Measurements from ENCODE around the gene TSR3. TPM values are rescaled to one million over a fixed set of nuclear protein-coding genes. Genes with fewer than 3 reads are reported as not detected.

The TSR3 gene
- total RNA-seq, 1 experiment from 2014 or later = 117 TPM

DNA sequence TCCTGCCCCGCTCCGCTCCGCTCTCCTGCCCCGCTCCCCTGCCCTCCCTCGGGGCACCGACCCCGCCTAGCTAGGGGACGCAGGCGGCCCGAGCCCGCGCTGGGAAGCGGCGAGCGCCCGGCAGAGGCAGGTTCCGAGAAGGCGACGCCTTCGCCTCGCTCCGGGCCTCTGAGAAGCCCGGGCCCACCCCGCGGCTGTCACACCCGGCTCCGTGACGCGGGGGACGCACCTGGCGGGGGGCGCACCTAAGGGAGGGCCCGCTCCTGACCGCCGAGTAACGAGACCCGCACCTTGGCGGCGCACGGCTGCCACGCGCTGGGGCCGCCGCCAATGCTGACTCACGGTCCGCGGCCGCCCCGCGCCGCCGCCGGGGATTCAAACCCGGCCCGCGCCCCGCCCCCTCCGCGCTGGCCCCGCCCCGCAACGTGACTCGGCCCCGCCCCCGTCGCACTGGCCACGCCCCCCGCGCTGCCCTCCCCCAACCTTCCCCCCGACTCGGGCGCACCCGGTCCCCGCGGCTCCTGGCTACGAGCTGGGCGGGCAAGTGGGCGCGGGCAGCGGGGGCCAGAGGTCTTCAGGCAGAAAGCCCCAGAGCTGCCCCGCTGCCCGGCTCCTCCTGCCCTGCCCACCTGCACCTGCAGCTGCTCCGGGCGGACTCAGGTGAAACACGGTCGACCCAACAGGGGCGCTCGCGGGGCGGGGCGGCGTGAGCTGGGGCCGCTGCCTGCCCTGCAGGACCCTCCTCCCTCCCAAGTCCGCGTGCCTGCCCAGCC is 27.8 kb upstream of the TSR3 start:
- H3K27me3 ChIP-seq (ENCODE audit: low read length) = no peaks in the 10 kb centered on the region
- H3K9ac ChIP-seq (ENCODE audit: low read length) = peak overlapping the region; percentile 91
- intact Hi-C loops (cut with micrococcal nuclease) = no loop called here
- DNase-seq (peak; percentile 67), ATAC-seq (peak; percentile 59)
- no TSS peak for BruUV-seq (replicated peaks)
- H3K9me2 ChIP-seq (replicated peaks; ENCODE audit: low read length) = no peaks in the 10 kb centered on the region
- H3K36me3 ChIP-seq (ENCODE audit: low read depth, low read length) = no peaks in the 10 kb centered on the region
- no peaks in the 10 kb centered on the region for H3K9me3 ChIP-seq (ENCODE audit: low read length)
- POLR2A ChIA-PET (ENCODE audit: unreplicated experiment) = interaction anchor here (0.5 to 0.9 kb wide), 4 partner anchors 28 to 652 kb away, joined by 3 to 20 read pairs (median 8); no protein-coding TSS in a partner anchor
- CTCF ChIA-PET = no interaction called here
- no peaks in the 10 kb centered on the region for H3F3A ChIP-seq (ENCODE audit: low read length, unreplicated experiment)
- peak overlapping the region; percentile 86 for H3K27ac ChIP-seq (ENCODE audit: low read length)
- H3K4me2 ChIP-seq (ENCODE audit: low read length) = peak overlapping the region; percentile 97
- H3K79me2 ChIP-seq (ENCODE audit: low read length) = peaks cover 47% of the 10 kb centered on the region
- H3K4me3 ChIP-seq (ENCODE audit: low read length) = peak overlapping the region; percentile 87
- peak overlapping the region; percentile 42; the same call in 1 of the 2 replicates for H2AFZ ChIP-seq (ENCODE audit: low read length)
- peaks cover 4% of the 10 kb centered on the region; the same call in 1 of the 2 replicates for H4K20me1 ChIP-seq (ENCODE audit: low read length)
- H3K4me1 ChIP-seq (ENCODE audit: insufficient read depth, low read length) = peaks cover 13% of the 10 kb centered on the region
- TF ChIP-seq, protein P1, sequence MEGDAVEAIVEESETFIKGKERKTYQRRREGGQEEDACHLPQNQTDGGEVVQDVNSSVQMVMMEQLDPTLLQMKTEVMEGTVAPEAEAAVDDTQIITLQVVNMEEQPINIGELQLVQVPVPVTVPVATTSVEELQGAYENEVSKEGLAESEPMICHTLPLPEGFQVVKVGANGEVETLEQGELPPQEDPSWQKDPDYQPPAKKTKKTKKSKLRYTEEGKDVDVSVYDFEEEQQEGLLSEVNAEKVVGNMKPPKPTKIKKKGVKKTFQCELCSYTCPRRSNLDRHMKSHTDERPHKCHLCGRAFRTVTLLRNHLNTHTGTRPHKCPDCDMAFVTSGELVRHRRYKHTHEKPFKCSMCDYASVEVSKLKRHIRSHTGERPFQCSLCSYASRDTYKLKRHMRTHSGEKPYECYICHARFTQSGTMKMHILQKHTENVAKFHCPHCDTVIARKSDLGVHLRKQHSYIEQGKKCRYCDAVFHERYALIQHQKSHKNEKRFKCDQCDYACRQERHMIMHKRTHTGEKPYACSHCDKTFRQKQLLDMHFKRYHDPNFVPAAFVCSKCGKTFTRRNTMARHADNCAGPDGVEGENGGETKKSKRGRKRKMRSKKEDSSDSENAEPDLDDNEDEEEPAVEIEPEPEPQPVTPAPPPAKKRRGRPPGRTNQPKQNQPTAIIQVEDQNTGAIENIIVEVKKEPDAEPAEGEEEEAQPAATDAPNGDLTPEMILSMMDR (conservative IDR thresholded peaks at IDR 0.05; ENCODE audit: low read depth, low read length) = no peak
- TF ChIP-seq EZH2phosphoT487 (IDR thresholded peaks at IDR 0.05; ENCODE audit: borderline replicate concordance, low read length) (0 out of 2 replicates have a peak, but pooled peaks have one; percentile 55), EZH2 (IDR thresholded peaks at IDR 0.05; ENCODE audit: low read length, unreplicated experiment) (no peak)

DNA sequence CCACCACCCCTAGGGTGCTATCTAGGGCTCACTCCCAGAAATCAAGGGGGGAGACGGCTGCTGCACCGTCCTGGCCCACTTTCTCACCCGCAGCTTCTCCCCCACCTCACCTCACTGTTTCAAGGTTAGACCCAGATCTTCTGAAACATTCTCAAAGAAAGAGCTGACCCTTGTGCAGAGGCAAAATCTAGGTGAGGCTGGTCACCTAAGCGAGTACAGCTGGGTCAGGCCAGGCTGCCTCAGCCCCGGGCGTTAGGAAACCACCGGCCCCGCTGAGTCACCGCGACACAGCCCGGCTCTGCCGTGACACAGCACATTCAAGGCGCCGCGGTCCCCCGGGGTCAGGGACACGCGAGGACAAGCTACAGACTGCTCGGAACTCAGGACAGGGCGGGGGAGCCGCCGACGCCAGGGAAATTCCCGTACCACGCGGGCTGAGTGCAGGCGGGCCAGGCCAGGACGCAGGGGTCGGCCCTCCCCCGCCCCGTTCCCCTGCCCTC is 27.2 kb upstream of the TSR3 start:
- BruUV-seq (replicated peaks) = no TSS peak
- intact Hi-C loops (cut with micrococcal nuclease) = no loop called here
- Histone ChIP-seq H3K4me3 (ENCODE audit: low read length) (peak overlapping the region; percentile 87), H3K4me2 (ENCODE audit: low read length) (peak overlapping the region; percentile 97), H3K27me3 (ENCODE audit: low read length) (no peaks in the 10 kb centered on the region), H3K9me3 (ENCODE audit: low read length) (no peaks in the 10 kb centered on the region), H3K36me3 (ENCODE audit: low read depth, low read length) (no peaks in the 10 kb centered on the region), H3K4me1 (ENCODE audit: insufficient read depth, low read length) (peaks cover 13% of the 10 kb centered on the region), H3K9me2 (replicated peaks; ENCODE audit: low read length) (no peaks in the 10 kb centered on the region), H3K27ac (ENCODE audit: low read length) (peak overlapping the region; percentile 86), H3K79me2 (ENCODE audit: low read length) (peaks cover 48% of the 10 kb centered on the region), H2AFZ (ENCODE audit: low read length) (0 out of 2 replicates have a peak overlapping the region, but pooled peaks have one; percentile 42), H4K20me1 (ENCODE audit: low read length) (peaks cover 4% of the 10 kb centered on the region; the same call in 1 of the 2 replicates), H3F3A (ENCODE audit: low read length, unreplicated experiment) (no peaks in the 10 kb centered on the region), H3K9ac (ENCODE audit: low read length) (peak overlapping the region; percentile 91)
- ChIA-PET CTCF (interaction anchor here (0.6 kb wide), 1 partner anchor 25 kb away, joined by 3 read pairs; no protein-coding TSS in a partner anchor), POLR2A (ENCODE audit: unreplicated experiment) (interaction anchor here (0.5 to 0.9 kb wide), 3 partner anchors 36 to 651 kb away, joined by 5 to 20 read pairs (median 12); no protein-coding TSS in a partner anchor)
- TF ChIP-seq, protein P1 (conservative IDR thresholded peaks at IDR 0.05; ENCODE audit: low read depth, low read length) = no peak
- TF ChIP-seq EZH2phosphoT487 (IDR thresholded peaks at IDR 0.05; ENCODE audit: borderline replicate concordance, low read length) (no peak), EZH2 (IDR thresholded peaks at IDR 0.05; ENCODE audit: low read length, unreplicated experiment) (no peak)
- peak; percentile 73 for ATAC-seq
- peak; percentile 75 for DNase-seq
